ENCODE measurements around the gene SPEG. TPM values are rescaled to one million over a fixed set of nuclear protein-coding genes. Genes with fewer than 3 reads are reported as not detected.

Gene SPEG
- total RNA-seq, 2 experiments from 2014 or later: 1.3 to 1.4 TPM

DNA sequence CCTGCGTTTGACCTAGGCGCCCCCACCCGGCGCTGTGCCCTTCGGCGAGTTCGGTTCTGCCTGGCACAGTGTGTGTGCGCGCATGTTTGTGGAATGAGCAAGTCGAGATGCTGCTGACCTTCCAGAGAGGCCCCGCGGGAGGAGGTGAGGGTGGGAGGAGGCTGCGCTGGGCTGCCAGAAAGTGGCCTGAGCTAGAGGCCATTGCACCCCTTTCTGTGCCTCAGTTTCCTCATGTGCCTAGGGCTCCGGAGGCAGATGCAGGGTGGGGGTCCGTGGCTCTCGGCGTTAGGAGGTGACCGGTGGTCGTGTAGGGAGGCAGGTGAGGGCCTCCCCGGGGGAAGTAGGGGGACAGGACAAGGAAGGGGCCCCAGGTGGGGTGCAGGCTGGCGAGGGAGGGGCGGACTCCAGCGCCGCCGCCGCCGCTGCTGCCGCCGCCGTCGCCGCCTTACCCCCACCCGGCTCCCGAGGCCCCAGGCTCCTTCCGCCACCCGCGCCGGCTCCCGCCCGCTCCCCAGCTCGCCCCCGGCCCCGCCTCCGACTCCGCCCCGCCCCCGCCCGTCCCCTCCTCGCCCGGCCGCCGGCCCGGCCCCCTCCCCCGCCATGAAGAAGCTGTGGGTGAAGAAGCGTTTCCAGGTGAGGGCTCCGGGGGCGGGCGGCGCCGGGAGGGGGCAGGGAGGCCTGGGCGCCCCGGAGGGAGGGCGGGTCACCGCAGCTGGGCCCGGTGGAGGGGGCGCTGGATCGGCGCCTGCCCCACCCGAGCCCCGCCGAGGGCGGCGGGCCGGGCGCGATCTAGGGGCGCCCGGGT, 7.0 kb downstream of the SPEG start:
- H3K27me3 Mint-ChIP-seq (ENCODE audit: low read depth): peaks cover 6% of the 10 kb centered on the region
- peak overlapping the region; percentile 65 for H3K4me3 Mint-ChIP-seq
- H3K36me3 Mint-ChIP-seq (ENCODE audit: low read depth): no peaks in the 10 kb centered on the region
- intact Hi-C loops (cut with micrococcal nuclease): loop anchor here (2.0 kb wide), 2 partner anchors 53 to 57 kb away; partner anchors contain the start of gene GMPPA
- no peaks in the 10 kb centered on the region for H3K9me3 Mint-ChIP-seq
- no peak overlapping the region for H3K27ac Mint-ChIP-seq
- CTCF ChIA-PET: interaction anchor here (0.9 to 1.4 kb wide), 5 partner anchors 38 to 101 kb away, joined by 3 to 8 read pairs (median 4); partner anchors contain the start of gene CHPF
- peak; percentile 65 for DNase-seq
- peaks cover 12% of the 10 kb centered on the region for H3K4me1 Mint-ChIP-seq (ENCODE audit: low read depth)

DNA sequence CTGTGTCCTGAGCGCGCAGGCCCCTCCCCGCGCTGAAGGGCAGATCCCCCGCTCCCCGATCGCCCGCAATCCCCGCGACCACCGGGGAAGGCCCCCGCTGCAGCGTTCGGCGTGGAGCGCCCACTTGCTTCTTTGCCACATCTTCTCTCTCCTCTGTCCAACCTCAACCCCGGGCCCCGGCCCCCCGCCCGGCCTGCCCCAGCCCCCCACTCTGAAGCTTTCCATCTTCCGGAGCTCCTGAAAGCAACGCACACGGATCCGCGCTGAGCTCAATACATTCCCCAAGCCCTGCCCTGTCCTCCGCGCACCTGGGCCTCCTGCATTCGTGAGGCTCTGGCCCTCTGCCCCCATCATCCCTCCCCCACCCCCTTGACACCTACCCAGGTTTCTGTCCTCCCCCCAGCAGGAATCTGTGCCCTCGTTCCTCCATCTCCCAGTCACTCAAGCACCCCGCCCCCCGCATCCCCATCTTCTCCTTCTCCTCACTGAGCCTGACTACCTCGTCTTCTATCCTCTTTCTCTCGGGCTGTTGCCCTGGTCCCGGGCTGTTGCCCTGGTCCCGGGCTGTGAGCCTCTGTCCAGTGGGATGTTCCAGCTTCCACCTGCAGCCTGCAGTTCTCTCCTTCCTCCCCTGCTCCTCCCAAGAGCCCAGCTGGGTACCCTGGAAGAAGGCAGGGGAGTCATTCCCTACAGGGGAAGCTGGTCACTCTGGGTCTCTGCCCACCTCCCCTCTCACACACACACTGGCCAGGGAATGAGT, 7.8 kb downstream of the SPEG start:
- Mint-ChIP-seq H3K27ac (no peak overlapping the region), H3K4me1 (ENCODE audit: low read depth) (peaks cover 12% of the 10 kb centered on the region), H3K36me3 (ENCODE audit: low read depth) (no peaks in the 10 kb centered on the region), H3K27me3 (ENCODE audit: low read depth) (peaks cover 9% of the 10 kb centered on the region), H3K4me3 (peak overlapping the region; percentile 72), H3K9me3 (no peaks in the 10 kb centered on the region)
- CTCF ChIA-PET: interaction anchor here (0.9 kb wide), 2 partner anchors 9 to 39 kb away, joined by 3 to 4 read pairs; no protein-coding TSS in a partner anchor
- intact Hi-C loops (cut with micrococcal nuclease): no loop called here
- no peak for DNase-seq

DNA sequence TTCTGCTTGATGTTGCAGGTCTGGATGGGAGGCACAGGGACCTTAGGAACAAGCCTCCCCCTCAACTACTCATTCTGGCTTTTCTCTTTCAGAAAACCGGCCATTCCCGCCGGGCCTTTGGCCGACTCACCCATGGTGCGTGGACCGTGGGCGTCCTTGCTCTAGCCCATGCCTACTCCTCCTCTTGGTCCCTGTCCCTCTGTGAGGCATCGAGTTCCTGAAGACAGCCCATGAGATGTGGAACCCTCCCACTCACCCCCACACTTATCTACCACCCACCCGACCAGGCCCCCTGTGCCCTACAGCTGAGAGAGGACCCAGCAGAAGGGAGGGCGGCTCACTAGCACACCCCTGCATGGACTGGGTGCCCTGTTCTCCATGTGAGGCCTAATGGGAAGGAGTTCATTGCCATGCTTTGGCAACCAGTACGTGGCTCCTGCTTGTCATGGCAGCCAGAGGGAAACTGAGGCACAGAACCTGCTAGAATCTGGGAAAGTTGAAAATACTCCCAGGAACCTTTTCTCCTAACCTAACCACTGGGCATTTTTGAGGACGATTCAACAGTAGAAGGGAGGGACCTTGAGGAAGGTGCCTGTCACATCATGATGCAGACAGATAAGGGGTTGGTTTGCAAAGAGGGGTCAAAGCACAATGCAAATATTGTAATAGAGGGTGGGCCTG, 8.5 kb downstream of the SPEG start:
- DNase-seq: no peak
- no peaks in the 10 kb centered on the region for H3K36me3 Mint-ChIP-seq (ENCODE audit: low read depth)
- H3K9me3 Mint-ChIP-seq: no peaks in the 10 kb centered on the region
- H3K4me1 Mint-ChIP-seq (ENCODE audit: low read depth): peaks cover 12% of the 10 kb centered on the region
- CTCF ChIA-PET: interaction anchor here (0.9 kb wide), 1 partner anchor 9 kb away, joined by 3 read pairs; no protein-coding TSS in a partner anchor
- no peak overlapping the region for H3K27ac Mint-ChIP-seq
- intact Hi-C loops (cut with micrococcal nuclease): no loop called here
- peaks cover 10% of the 10 kb centered on the region for H3K27me3 Mint-ChIP-seq (ENCODE audit: low read depth)
- H3K4me3 Mint-ChIP-seq: peak overlapping the region; percentile 72

DNA sequence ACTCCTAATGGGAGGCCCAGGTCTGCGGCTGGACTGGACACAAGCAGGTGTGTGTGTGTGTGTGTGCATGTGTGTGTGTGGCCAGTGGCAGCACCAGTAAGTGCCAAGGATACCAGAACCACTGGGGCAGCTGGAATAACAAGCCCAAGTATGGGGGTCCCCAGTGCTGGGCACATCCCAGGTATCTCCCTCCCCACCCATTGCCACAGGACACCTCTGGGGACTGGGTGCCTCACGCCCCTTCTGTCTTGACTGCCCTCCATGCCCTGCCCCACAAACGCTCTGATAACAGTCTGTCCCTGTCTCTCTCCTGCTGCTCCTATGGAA, 9.0 kb downstream of the SPEG start:
- Mint-ChIP-seq H3K9me3 (no peaks in the 10 kb centered on the region), H3K4me3 (no peak overlapping the region), H3K4me1 (ENCODE audit: low read depth) (peaks cover 12% of the 10 kb centered on the region), H3K27me3 (ENCODE audit: low read depth) (peaks cover 10% of the 10 kb centered on the region), H3K27ac (no peak overlapping the region), H3K36me3 (ENCODE audit: low read depth) (no peaks in the 10 kb centered on the region)
- CTCF ChIA-PET: no interaction called here
- intact Hi-C loops (cut with micrococcal nuclease): no loop called here
- DNase-seq: no peak

DNA sequence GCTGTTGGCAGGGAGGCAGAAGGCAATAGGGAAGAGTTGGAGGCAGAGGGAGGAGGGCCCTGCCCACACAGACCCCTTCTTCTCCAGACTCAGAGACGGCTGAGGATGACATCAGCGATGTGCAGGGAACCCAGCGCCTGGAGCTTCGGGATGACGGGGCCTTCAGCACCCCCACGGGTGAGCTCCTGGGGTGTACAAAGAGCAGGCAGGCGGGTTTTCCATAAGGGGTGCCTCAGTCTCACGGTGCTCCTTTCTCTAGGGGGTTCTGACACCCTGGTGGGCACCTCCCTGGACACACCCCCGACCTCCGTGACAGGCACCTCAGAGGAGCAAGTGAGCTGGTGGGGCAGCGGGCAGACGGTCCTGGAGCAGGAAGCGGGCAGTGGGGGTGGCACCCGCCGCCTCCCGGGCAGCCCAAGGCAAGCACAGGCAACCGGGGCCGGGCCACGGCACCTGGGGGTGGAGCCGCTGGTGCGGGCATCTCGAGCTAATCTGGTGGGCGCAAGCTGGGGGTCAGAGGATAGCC, 10.0 kb downstream of the SPEG start:
- Mint-ChIP-seq H3K27ac (no peak overlapping the region), H3K4me1 (ENCODE audit: low read depth) (peaks cover 12% of the 10 kb centered on the region), H3K4me3 (no peak overlapping the region), H3K9me3 (no peaks in the 10 kb centered on the region), H3K36me3 (ENCODE audit: low read depth) (no peaks in the 10 kb centered on the region), H3K27me3 (ENCODE audit: low read depth) (peaks cover 16% of the 10 kb centered on the region)
- intact Hi-C loops (cut with micrococcal nuclease): no loop called here
- CTCF ChIA-PET: interaction anchor here (0.7 kb wide), 1 partner anchor 85 kb away, joined by 3 read pairs; no protein-coding TSS in a partner anchor
- no peak for DNase-seq

DNA sequence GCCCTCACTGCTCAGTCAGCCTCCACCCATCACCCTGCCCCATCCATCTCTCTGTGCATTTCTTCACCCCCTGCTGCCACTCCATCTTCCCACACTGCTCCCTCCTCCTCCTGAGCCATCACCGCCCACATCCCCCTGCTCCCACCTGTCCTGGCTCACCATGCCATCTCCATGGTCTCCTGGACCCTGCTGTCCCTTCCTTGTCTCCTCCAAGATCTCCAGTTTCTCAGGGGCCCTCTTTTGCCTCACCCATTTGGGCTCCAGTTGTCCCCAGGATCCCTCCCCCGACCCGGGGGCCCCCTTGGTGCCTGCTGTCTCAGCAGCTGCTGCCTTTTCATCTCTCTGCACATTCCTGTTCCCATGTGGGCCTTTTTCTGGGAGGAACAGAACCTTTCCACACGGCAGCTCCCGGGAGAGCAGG, 10.6 kb downstream of the SPEG start:
- no peak overlapping the region for H3K27ac Mint-ChIP-seq
- no peaks in the 10 kb centered on the region for H3K9me3 Mint-ChIP-seq
- DNase-seq: no peak
- no peaks in the 10 kb centered on the region for H3K36me3 Mint-ChIP-seq (ENCODE audit: low read depth)
- intact Hi-C loops (cut with micrococcal nuclease): no loop called here
- H3K27me3 Mint-ChIP-seq (ENCODE audit: low read depth): peaks cover 22% of the 10 kb centered on the region
- CTCF ChIA-PET: no interaction called here
- H3K4me1 Mint-ChIP-seq (ENCODE audit: low read depth): peaks cover 12% of the 10 kb centered on the region
- no peak overlapping the region for H3K4me3 Mint-ChIP-seq

DNA sequence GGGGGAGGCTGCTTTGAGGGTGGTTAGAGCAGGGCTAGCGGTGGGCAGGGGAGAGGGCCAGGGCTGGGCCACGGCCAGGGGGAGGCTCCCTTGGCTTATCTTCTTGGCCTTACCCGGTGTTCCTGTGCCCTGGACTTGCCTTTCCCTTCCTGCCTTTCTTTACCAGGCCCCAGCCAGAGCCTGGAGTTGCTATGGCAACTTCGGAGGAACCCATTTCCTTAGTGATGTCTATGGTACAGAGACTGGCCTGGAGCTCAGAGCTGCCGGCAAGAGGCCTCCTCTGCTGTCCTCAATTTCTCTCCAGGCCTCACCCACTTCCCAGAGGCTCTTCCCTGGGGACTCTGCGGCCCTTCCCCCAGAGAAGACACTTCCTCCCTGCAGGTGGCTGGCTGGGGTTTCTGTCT, 11.5 kb downstream of the SPEG start:
- Mint-ChIP-seq H3K9me3 (no peaks in the 10 kb centered on the region), H3K27ac (no peak overlapping the region), H3K4me1 (ENCODE audit: low read depth) (peaks cover 9% of the 10 kb centered on the region), H3K27me3 (ENCODE audit: low read depth) (peaks cover 17% of the 10 kb centered on the region), H3K36me3 (ENCODE audit: low read depth) (no peaks in the 10 kb centered on the region), H3K4me3 (no peak overlapping the region)
- no peak for DNase-seq
- CTCF ChIA-PET: interaction anchor here (0.7 kb wide), 1 partner anchor 84 kb away, joined by 3 read pairs; no protein-coding TSS in a partner anchor
- intact Hi-C loops (cut with micrococcal nuclease): no loop called here

DNA sequence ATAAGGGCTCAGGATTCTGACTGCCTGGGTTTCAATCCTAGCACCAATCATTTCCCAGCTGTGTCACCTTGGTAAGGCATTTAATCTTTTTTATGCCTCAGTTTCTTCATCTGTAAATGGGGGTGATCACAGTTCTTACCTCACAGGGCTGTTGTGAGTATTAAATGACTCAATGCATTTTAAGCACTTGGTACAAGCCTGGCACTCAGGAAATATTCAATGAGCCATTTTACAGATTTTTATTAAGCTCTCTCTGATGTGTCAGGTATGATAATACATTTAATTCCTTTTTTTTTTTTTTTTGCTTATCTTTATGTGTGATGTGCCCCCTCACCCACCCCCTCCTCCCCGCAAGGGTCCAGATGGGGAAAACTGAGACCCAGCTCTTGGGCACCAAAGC, 12.0 kb downstream of the SPEG start:
- H3K4me3 Mint-ChIP-seq: no peak overlapping the region
- peaks cover 17% of the 10 kb centered on the region for H3K27me3 Mint-ChIP-seq (ENCODE audit: low read depth)
- CTCF ChIA-PET: interaction anchor here (0.6 to 1.1 kb wide), 5 partner anchors 13 to 110 kb away, joined by 3 to 5 read pairs (median 4); no protein-coding TSS in a partner anchor
- intact Hi-C loops (cut with micrococcal nuclease): no loop called here
- peaks cover 4% of the 10 kb centered on the region for H3K4me1 Mint-ChIP-seq (ENCODE audit: low read depth)
- no peaks in the 10 kb centered on the region for H3K9me3 Mint-ChIP-seq
- DNase-seq: no peak
- no peaks in the 10 kb centered on the region for H3K36me3 Mint-ChIP-seq (ENCODE audit: low read depth)
- no peak overlapping the region for H3K27ac Mint-ChIP-seq

DNA sequence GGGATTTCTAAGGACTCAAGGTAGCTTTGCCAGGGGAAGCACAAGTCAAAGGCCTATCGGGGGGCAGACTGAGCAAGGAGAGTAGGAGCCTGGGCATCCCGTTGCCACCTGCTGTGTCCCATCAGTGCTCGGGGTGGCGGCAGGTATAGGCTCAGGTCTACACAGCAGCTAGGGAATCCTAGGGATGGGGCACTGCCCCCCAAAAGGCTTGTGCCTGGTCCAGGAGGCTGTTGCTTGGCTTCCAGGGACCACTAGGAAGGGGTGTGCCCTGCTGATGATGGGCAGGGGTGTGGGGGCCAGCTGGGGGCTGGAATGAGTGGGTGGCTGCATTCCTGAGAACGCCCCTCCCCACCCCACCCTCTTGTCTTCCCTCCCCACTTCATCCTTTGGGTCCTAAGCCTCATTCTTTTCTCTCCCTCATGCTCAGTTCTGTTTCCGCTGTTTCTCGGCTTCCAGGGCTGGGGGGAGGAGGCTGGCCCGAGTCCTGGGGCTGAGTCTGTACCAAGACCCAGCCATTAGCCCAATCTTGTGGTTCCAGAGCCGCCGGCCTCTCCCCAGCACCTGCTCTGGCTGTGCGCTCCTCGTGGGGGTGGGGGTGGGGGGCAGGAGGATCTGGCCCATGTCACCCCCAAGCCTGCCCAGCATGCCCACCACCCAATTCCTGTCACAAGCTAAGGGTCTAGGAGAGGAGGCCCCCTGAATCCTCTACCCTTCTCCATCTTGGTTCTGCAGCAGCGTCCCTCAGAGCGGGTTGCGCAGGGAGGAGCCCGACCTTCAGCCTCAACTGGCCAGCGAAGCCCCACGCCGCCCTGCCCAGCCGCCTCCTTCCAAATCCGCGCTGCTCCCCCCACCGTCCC, 12.8 kb downstream of the SPEG start:
- CTCF ChIA-PET: interaction anchor here (0.6 to 1.1 kb wide), 5 partner anchors 14 to 109 kb away, joined by 3 to 5 read pairs (median 4); no protein-coding TSS in a partner anchor
- no peaks in the 10 kb centered on the region for H3K9me3 Mint-ChIP-seq
- intact Hi-C loops (cut with micrococcal nuclease): no loop called here
- no peak overlapping the region for H3K4me3 Mint-ChIP-seq
- DNase-seq: no peak
- peaks cover 18% of the 10 kb centered on the region for H3K27me3 Mint-ChIP-seq (ENCODE audit: low read depth)
- no peaks in the 10 kb centered on the region for H3K36me3 Mint-ChIP-seq (ENCODE audit: low read depth)
- peaks cover 4% of the 10 kb centered on the region for H3K4me1 Mint-ChIP-seq (ENCODE audit: low read depth)
- no peak overlapping the region for H3K27ac Mint-ChIP-seq

DNA sequence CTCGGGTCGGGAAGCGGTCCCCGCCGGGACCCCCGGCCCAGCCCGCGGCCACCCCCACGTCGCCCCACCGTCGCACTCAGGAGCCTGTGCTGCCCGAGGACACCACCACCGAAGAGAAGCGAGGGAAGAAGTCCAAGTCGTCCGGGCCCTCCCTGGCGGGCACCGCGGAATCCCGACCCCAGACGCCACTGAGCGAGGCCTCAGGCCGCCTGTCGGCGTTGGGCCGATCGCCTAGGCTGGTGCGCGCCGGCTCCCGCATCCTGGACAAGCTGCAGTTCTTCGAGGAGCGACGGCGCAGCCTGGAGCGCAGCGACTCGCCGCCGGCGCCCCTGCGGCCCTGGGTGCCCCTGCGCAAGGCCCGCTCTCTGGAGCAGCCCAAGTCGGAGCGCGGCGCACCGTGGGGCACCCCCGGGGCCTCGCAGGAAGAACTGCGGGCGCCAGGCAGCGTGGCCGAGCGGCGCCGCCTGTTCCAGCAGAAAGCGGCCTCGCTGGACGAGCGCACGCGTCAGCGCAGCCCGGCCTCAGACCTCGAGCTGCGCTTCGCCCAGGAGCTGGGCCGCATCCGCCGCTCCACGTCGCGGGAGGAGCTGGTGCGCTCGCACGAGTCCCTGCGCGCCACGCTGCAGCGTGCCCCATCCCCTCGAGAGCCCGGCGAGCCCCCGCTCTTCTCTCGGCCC, 13.6 kb downstream of the SPEG start:
- intact Hi-C loops (cut with micrococcal nuclease): no loop called here
- H3K4me1 Mint-ChIP-seq (ENCODE audit: low read depth): no peaks in the 10 kb centered on the region
- H3K4me3 Mint-ChIP-seq: no peak overlapping the region
- no peak overlapping the region for H3K27ac Mint-ChIP-seq
- no peaks in the 10 kb centered on the region for H3K9me3 Mint-ChIP-seq
- no peaks in the 10 kb centered on the region for H3K36me3 Mint-ChIP-seq (ENCODE audit: low read depth)
- no peak for DNase-seq
- H3K27me3 Mint-ChIP-seq (ENCODE audit: low read depth): peaks cover 20% of the 10 kb centered on the region
- CTCF ChIA-PET: interaction anchor here (0.6 to 1.2 kb wide), 3 partner anchors 11 to 86 kb away, joined by 3 to 4 read pairs (median 3); no protein-coding TSS in a partner anchor

Data from activated naive CD4-positive, alpha-beta T cell treated with anti-CD3 and anti-CD28 coated beads for 36 hours (primary cell).